Mononuclear cell (primary cell): ENCODE measurements around the gene ARHGEF11. TPM values are rescaled to one million over a fixed set of nuclear protein-coding genes. Genes with fewer than 3 reads are reported as not detected.

ENCODE experiments used
- H3K27me3 ChIP-seq: 2 replicates; pipeline ENCODE4 v1.6.0; 2011; ENCODE audit warnings: low read length, control low read depth; ENCODE audit not compliant: insufficient read depth
- H3K4me1 ChIP-seq: 2 replicates; pipeline ENCODE4 v1.5.1; 2011; ENCODE audit warnings: mild to moderate bottlenecking, low read length, control low read depth; ENCODE audit not compliant: insufficient read depth
- H3K4me3 ChIP-seq: 2 replicates; pipeline ENCODE4 v1.5.1; 2011; ENCODE audit warnings: mild to moderate bottlenecking, low read length, moderate library complexity
- H3K9me3 ChIP-seq: 2 replicates; pipeline ENCODE4 v1.5.1; 2011; ENCODE audit warnings: low read depth, mild to moderate bottlenecking, control low read depth, low read length
- total RNA-seq: library from RNA; depleted of rRNA; stranded (reverse); fragments of >200 nt; gene quantifications from one replicate; pipeline ENCODE4 v1.2.3, GENCODE V29; 2012

The ARHGEF11 gene
- total RNA-seq, 1 donor = 18.3 TPM

DNA sequence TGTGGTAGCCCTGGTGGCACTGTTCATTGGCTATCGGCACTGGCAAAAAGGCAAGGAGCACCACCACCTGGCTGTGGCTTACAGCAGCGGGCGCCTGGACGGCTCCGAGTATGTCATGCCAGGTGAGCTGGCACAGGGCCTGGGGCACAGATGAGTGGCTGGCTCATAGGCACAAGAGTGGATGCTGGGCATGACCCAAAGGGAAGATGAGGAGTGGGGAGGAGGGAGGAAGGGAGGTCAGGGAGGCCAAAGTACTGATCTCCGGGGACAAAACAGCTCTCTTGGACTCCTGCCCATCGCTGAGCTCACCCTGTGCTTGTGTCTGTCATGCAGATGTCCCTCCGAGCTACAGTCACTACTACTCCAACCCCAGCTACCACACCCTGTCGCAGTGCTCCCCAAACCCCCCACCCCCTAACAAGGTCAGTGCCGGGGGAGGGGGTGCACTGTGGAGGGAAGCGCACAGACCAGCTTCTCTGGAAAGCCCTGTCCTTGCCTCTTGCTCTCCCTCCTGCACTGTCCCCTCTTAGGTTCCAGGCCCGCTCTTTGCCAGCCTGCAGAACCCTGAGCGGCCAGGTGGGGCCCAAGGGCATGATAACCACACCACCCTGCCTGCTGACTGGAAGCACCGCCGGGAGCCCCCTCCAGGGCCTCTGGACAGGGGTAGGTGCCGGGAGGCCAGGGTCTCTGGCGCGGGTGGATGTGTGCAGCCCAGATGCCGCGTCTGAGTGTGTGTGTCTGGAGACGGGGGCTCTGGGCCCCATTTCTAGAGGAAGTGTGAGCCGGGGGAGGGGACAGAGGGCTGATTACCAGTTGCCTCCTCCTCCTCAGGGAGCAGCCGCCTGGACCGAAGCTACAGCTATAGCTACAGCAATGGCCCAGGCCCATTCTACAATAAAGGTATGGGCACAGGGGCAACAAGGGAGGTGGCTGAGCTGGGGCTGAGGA, 132.4 kb downstream of the ARHGEF11 start:
- H3K4me1 ChIP-seq = no peaks in the 10 kb centered on the region
- no peaks in the 10 kb centered on the region for H3K27me3 ChIP-seq

DNA sequence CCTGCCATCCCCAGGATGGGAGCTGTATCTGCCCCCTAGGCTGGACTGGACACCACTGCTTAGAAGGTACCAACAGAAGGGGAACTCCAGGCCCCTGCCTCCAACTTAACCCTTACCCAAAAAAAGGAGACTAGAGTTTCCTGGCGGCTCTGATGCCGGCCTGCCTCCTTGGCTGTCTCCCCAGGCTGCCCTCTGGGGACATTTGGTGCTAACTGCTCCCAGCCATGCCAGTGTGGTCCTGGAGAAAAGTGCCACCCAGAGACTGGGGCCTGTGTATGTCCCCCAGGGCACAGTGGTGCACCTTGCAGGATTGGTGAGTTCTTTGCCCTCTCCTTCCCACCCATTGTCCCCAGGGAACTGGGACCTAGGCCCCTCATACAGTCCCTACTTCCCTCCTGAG, 133.2 kb downstream of the ARHGEF11 start:
- no peaks in the 10 kb centered on the region for H3K27me3 ChIP-seq
- peaks cover 2% of the 10 kb centered on the region for H3K4me1 ChIP-seq
- no peaks in the 10 kb centered on the region for H3K9me3 ChIP-seq
- H3K4me3 ChIP-seq = no peak overlapping the region

More for the DNA sequence above, 132.4 kb downstream of the ARHGEF11 start:
- H3K4me3 ChIP-seq = no peak overlapping the region
- H3K9me3 ChIP-seq = no peaks in the 10 kb centered on the region

DNA sequence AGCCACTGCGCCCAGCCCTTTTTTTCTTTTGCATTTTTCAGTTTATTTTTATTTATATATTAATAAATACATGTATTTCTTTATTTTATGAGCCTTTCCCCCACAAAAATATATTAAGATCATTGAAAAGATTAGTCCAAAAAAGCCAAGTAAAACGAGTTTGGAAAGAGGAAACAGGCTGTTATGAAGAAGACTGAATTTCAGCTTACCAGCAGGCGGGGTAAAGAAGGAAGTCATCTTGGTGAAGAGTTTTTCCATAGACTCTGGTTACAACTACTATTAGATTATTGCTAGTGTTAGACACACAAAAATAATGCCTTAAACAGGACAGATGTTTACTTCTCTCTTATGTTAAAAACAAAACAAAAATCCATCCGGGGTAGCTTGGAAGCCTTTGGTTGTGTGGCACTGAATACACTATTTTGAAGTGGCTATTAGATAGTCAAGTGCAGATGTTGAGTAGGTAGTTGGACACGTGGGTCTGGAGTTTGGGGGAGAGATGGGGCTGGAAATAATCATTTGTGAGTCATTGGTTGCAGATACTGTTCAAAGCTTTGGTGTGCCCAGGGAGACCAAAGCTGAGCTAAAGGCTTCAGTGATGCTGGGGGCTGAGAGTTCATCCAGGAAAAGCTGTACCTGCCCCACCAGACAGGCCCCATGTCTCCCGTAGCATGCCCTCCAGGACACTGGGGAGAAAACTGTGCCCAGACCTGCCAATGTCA, 133.8 kb downstream of the ARHGEF11 start:
- no peaks in the 10 kb centered on the region for H3K9me3 ChIP-seq
- H3K4me1 ChIP-seq = peaks cover 6% of the 10 kb centered on the region
- H3K27me3 ChIP-seq = no peaks in the 10 kb centered on the region
- H3K4me3 ChIP-seq = no peak overlapping the region

DNA sequence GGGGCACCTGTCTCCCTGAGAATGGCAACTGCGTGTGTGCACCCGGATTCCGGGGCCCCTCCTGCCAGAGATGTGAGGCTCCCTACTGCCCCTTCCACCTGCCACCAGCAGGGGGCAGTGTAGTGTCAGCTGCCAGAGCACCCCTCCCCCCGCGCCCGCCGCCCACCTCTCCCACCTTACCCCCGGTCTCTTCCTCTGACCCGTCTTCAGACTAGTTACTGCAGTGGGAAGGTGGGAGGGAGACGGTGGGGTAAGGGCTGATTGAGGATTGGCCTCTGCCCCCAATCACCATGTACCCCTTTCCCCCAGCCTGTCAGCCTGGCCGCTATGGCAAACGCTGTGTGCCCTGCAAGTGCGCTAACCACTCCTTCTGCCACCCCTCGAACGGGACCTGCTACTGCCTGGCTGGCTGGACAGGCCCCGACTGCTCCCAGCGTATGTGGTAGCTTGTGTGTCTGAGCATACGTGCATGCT, 135.2 kb downstream of the ARHGEF11 start:
- Histone ChIP-seq H3K4me3 (no peak overlapping the region), H3K9me3 (no peaks in the 10 kb centered on the region), H3K4me1 (peaks cover 6% of the 10 kb centered on the region), H3K27me3 (no peaks in the 10 kb centered on the region)

DNA sequence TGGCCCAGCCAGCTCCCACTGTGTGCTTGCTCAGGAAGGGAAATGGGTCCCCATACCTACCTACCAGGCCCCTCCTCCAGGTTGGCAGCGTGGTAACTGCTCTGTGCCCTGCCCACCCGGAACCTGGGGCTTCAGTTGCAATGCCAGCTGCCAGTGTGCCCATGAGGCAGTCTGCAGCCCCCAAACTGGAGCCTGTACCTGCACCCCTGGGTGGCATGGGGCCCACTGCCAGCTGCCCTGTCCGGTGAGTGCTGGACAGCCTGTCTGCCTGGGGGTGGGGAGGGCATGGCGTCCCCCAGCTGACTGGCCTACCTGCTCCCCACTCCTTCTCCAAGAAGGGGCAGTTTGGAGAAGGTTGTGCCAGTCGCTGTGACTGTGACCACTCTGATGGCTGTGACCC, 135.9 kb downstream of the ARHGEF11 start:
- H3K27me3 ChIP-seq = no peaks in the 10 kb centered on the region
- H3K4me3 ChIP-seq = no peak overlapping the region
- H3K4me1 ChIP-seq = peaks cover 6% of the 10 kb centered on the region
- no peaks in the 10 kb centered on the region for H3K9me3 ChIP-seq

DNA sequence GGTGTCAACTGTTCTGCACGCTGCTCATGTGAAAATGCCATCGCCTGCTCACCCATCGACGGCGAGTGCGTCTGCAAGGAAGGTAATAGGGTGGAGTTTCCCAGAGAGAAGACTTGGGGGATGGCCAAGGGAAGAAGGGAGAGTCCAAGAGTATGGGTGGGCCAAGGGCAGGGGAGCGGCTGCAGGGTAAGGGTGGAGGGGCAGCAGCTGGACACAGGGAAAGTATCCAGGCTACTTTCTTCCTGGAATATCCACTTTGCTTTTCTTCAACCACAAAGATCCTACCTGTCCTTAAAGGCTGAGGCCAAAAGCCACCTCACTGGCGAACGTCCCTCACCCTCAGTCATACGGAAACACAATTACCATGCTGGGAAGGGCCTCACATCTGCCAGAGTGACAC, 136.6 kb downstream of the ARHGEF11 start:
- H3K9me3 ChIP-seq = no peaks in the 10 kb centered on the region
- peaks cover 6% of the 10 kb centered on the region for H3K4me1 ChIP-seq
- H3K4me3 ChIP-seq = no peak overlapping the region
- no peaks in the 10 kb centered on the region for H3K27me3 ChIP-seq

DNA sequence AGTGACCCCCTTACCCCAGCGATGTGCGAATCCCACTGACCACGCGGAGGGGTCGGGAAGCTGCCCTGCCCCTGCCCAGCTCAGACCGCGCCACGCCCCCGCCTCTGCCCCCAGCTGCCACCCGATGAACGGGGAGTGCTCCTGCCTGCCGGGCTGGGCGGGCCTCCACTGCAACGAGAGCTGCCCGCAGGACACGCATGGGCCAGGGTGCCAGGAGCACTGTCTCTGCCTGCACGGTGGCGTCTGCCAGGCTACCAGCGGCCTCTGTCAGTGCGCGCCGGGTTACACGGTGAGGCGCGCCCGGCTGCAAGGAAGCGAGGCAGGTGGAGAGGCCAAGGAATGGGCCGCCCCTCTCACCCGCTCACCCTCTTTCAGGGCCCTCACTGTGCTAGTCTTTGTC, 137.0 kb downstream of the ARHGEF11 start:
- H3K4me1 ChIP-seq = peaks cover 6% of the 10 kb centered on the region
- H3K27me3 ChIP-seq = no peaks in the 10 kb centered on the region
- H3K4me3 ChIP-seq = no peak overlapping the region
- no peaks in the 10 kb centered on the region for H3K9me3 ChIP-seq

DNA sequence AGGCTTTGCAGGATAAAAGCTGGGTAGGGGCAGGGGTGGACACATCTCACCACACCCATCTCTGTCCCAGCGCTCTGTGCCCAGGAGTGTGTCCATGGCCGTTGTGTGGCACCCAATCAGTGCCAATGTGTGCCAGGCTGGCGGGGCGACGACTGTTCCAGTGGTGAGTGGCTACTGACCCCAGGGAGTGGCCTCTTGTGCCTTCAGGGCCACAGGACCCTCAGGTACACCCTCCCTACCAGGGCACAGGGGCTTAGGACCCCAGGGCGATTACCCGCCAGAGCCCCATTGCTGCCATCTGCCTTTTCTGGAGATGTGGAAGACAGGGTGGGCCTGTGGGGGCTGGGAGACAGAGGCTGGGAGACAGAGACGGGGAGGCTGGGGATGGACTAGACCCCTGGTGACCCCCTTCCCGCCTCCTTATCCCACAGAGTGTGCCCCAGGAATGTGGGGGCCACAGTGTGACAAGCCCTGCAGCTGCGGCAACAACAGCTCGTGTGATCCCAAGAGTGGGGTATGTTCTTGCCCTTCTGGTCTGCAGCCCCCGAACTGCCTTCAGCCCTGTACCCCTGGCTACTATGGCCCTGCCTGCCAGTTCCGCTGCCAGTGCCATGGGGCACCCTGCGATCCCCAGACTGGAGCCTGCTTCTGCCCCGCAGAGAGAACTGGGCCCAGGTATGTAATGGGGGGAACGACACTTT, 139.2 kb downstream of the ARHGEF11 start:
- H3K9me3 ChIP-seq = no peaks in the 10 kb centered on the region
- no peaks in the 10 kb centered on the region for H3K27me3 ChIP-seq
- H3K4me3 ChIP-seq = no peak overlapping the region
- peaks cover 6% of the 10 kb centered on the region for H3K4me1 ChIP-seq

DNA sequence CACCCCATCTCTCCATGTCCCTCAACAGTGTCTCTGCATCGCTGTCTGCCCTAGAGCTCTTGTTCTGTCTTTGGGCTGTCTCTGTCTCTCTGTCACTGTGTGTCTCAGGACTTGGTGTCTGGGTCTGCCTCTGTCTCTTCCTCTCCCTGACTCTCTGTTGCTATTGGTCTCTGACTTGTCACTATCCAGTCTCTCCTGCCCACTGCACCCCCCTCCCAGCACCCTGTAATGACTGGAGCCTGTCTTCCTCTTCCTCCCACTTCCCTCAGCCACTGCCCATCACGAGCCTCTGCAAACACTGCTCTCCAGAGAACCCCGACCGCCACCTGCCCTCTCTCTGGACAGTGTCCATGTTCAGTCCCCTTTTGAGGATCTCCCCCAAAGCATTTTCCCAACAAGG, 139.9 kb downstream of the ARHGEF11 start:
- H3K4me1 ChIP-seq = peaks cover 6% of the 10 kb centered on the region
- no peaks in the 10 kb centered on the region for H3K9me3 ChIP-seq
- no peak overlapping the region for H3K4me3 ChIP-seq
- H3K27me3 ChIP-seq = no peaks in the 10 kb centered on the region

DNA sequence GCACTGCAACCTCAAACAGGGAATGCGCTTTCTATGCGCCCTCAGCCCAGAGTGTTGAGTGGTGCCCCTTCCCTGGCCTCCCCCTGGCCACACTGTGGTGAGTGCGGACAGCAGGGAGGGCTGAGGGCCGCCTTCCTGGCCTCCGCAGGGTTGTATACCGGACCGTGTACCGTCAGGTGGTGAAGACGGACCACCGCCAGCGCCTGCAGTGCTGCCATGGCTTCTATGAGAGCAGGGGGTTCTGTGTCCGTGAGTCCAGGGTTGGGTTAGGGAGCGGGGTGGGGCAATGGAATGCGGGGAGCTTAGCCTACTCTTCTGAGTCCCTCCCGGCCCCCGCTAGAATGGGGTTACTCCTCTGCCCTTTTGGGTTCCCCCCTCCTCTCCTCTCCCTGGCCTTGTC, 140.4 kb downstream of the ARHGEF11 start:
- H3K4me3 ChIP-seq = no peak overlapping the region
- H3K27me3 ChIP-seq = no peaks in the 10 kb centered on the region
- H3K9me3 ChIP-seq = no peaks in the 10 kb centered on the region
- peaks cover 6% of the 10 kb centered on the region for H3K4me1 ChIP-seq

DNA sequence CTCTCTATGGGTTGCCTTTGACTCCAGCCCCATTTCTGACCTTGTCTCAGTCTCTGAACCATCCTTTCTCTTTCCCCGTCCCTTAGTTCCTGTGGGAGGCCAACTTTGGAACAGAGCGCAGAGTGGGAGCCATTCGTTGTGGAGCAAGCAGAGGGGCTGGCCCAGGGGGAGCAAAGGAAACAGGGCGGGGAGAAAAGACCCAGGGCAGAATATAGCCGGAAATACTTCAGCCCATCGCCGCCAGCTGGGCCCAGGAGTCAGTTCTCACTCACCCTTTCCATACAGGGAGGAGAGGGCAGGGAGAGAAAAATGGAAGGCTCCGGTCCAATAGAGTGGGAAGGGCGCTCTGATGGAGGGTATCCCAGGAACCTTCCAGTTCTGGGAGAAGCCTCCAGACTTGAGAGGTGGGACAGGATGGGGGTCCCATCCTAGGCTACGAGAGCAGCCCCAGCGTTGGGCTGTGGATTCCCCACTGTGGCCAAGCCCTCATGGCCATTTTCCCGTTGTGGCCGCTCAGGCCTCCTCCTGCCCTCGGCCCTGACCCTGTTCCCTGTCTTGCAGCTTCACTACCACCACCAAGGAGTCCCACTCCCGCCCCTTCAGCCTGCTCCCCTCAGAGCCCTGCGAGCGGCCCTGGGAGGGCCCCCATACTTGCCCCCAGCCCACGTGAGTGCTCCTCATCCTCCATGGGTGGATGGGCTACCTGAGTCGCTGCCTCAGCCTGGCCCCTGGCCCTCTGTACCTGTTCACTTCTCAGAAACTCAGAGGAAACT, 141.2 kb downstream of the ARHGEF11 start:
- H3K9me3 ChIP-seq = no peaks in the 10 kb centered on the region
- H3K4me1 ChIP-seq = peaks cover 6% of the 10 kb centered on the region
- H3K4me3 ChIP-seq = no peak overlapping the region
- no peaks in the 10 kb centered on the region for H3K27me3 ChIP-seq

DNA sequence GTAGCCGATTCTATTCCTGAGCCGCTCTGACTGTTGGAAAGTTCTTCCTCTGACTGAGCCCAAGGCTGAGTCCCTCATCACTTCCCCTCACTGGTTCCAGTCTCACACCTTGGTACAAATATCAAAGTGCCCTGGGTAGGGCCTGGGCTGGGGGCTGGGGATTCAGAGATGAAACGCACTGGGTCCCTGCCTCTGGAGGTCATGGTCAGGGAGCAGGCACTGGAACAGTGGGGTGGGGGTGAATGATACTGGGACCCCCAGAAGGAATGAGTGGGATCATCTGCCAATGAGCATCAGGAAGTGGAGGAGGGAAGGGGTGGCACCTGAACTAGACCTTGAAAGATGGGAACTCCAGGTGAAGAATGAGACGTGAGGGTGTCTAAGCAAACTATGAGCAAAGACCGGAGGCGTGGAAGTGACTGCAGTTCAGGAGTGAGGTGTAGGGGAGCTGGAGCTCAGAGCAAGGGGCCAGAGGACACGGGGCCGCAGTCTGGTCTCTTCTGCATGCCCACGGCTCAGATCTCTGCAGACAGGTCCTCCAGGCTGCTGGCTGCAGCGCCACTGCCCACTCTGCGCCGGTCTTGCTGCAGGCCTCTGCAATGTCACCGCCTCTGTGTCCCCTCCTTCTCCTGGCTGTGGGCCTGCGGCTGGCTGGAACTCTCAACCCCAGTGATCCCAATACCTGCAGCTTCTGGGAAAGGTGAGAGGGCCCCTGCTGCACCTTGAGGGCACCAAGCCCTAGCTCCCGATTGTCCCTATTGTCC, 142.0 kb downstream of the ARHGEF11 start:
- no peaks in the 10 kb centered on the region for H3K9me3 ChIP-seq
- peaks cover 6% of the 10 kb centered on the region for H3K4me1 ChIP-seq
- H3K4me3 ChIP-seq = no peak overlapping the region
- H3K27me3 ChIP-seq = no peaks in the 10 kb centered on the region

DNA sequence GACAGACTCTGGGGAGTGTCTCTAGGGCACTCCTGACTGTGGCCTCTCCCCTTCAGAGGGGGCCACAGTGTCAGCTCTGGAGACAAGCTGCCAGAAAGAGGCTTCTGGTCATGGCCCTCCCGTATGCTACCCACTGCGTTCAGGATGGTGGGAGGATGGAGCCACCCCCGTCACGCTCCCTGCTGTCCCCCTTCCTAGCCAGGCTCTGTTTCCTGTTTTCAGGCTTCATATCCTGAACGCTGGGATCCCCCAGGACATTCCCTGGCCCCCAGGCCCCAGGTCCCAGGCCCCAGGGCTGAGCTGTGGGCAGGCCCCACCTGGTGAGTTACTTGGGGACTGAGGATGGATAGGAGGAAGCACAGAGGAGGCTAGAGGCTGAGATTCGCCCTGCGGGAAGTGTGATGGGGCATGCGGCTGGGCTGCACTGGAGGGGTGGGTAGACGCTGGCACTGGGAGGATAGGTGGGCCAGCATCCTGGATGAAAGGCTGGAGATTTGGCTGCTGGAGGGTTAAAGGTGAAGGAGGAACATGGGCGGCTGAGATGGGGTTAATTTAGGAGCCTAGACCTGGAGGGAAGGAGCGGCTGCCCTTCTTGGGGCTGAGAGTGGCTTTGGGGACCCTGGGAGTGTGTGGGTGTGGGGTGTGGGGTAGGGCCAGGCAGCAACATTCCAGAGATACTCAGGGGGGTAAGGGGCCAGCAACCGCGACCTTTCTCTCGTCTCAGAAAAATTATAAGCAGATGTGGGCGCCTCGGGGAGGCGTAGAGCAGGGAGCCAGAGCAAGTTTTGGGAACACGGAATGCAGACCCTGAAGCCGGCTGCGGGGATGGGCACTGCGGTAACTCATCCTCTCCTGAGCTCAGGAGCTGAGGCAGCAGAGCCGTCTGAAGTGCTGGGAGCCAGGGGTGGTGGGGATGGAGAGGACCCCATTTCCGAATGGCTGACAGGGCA, 143.3 kb downstream of the ARHGEF11 start:
- Histone ChIP-seq H3K4me3 (no peak overlapping the region), H3K9me3 (no peaks in the 10 kb centered on the region), H3K27me3 (no peaks in the 10 kb centered on the region), H3K4me1 (peaks cover 4% of the 10 kb centered on the region)
